SK-N-SH (cell line): Measurements from ENCODE around the gene NRCAM.

Source experiments
- CHD2 ChIP-seq: fragments of 150-350 bp; IDR thresholded peaks from 2 replicates; pipeline ENCODE4 v1.6.1; 2018; ENCODE audit warnings: low read length; ENCODE audit not compliant: partially characterized antibody
- ELF1 ChIP-seq: IDR thresholded peaks from 2 replicates; pipeline ENCODE4 v1.4.0; 2012
- JUND ChIP-seq: IDR thresholded peaks from 2 replicates; pipeline ENCODE4 v1.4.0; 2012
- TF ChIP-seq, protein P1 (sequence below): fragments of 200-600 bp; sonication (generic); IDR thresholded peaks from 2 replicates; pipeline ENCODE4 v1.6.1; 2017; ENCODE audit warnings: antibody characterized with exemption, mild to moderate bottlenecking, moderate library complexity

GRCh38 chr7:108114117-108114841 lies 342.0 kb downstream of the NRCAM start:
- TF ChIP-seq, protein P1, sequence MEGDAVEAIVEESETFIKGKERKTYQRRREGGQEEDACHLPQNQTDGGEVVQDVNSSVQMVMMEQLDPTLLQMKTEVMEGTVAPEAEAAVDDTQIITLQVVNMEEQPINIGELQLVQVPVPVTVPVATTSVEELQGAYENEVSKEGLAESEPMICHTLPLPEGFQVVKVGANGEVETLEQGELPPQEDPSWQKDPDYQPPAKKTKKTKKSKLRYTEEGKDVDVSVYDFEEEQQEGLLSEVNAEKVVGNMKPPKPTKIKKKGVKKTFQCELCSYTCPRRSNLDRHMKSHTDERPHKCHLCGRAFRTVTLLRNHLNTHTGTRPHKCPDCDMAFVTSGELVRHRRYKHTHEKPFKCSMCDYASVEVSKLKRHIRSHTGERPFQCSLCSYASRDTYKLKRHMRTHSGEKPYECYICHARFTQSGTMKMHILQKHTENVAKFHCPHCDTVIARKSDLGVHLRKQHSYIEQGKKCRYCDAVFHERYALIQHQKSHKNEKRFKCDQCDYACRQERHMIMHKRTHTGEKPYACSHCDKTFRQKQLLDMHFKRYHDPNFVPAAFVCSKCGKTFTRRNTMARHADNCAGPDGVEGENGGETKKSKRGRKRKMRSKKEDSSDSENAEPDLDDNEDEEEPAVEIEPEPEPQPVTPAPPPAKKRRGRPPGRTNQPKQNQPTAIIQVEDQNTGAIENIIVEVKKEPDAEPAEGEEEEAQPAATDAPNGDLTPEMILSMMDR, result peak; percentile 57
- TF ChIP-seq JUND (no peak), ELF1 (no peak), CHD2 (no peak)
